ENCODE data around the gene BRMS1L. TPM values are rescaled to one million over a fixed set of nuclear protein-coding genes. Genes with fewer than 3 reads are reported as not detected.

The BRMS1L gene
- total and polyA plus RNA-seq, 2 of the 13 experiments (the other 11 are each of a cell fraction or from before 2014, with no cell fraction given) = 21.1 to 23.8 TPM

GRCh38 chr14:35806006-35806907 lies 19.9 kb upstream of the BRMS1L start (continued):
- TF ChIP-seq ZBTB39 (CRISPR knock-in tag; IDR thresholded peaks at IDR 0.05) = no peak
- 0 out of 2 replicates have a peak, but pooled peaks have one; percentile 47 for TF ChIP-seq SMAD3 (CRISPR knock-in tag; IDR thresholded peaks at IDR 0.05)
- 0 out of 2 replicates have a peak, but pooled peaks have one; percentile 21 for TF ChIP-seq ZNF280D (CRISPR knock-in tag; IDR thresholded peaks at IDR 0.05)
- no peak for TF ChIP-seq RARG (CRISPR knock-in tag; IDR thresholded peaks at IDR 0.05; ENCODE audit: low read depth)
- TF ChIP-seq FIP1L1 (IDR thresholded peaks at IDR 0.05; ENCODE audit: borderline replicate concordance, insufficient read depth, low read depth, low read length) = no peak
- TF ChIP-seq PBX2 (CRISPR knock-in tag; IDR thresholded peaks at IDR 0.05) = no peak
- TF ChIP-seq ZNF503 (CRISPR knock-in tag; IDR thresholded peaks at IDR 0.05) = peak; percentile 97
- TF ChIP-seq TCF12 (IDR thresholded peaks at IDR 0.05) = no peak
- TF ChIP-seq TCF12 (CRISPR knock-in tag; IDR thresholded peaks at IDR 0.05) = 0 out of 2 replicates have a peak, but pooled peaks have one; percentile 73
- no peak for TF ChIP-seq HOXD1 (CRISPR knock-in tag; IDR thresholded peaks at IDR 0.05)
- no peak for TF ChIP-seq ZNF260 (CRISPR knock-in tag; IDR thresholded peaks at IDR 0.05; ENCODE audit: borderline replicate concordance, low read depth)
- 0 out of 2 replicates have a peak, but pooled peaks have one; percentile 57 for TF ChIP-seq PATZ1 (CRISPR knock-in tag; IDR thresholded peaks at IDR 0.05)
- peak; percentile 85 for TF ChIP-seq TBX2 (CRISPR knock-in tag; IDR thresholded peaks at IDR 0.05; ENCODE audit: borderline replicate concordance)
- no peak for TF ChIP-seq SPEN (CRISPR knock-in tag; IDR thresholded peaks at IDR 0.05; ENCODE audit: low read depth)
- TF ChIP-seq HDAC6 (IDR thresholded peaks at IDR 0.05; ENCODE audit: low read depth, low read length) = 0 out of 2 replicates have a peak, but pooled peaks have one; percentile 72
- peak; percentile 93 for TF ChIP-seq PITX1 (CRISPR knock-in tag; IDR thresholded peaks at IDR 0.05)
- no peak; the same call in 1 of the 2 replicates for TF ChIP-seq ZNF670 (CRISPR knock-in tag; IDR thresholded peaks at IDR 0.05; ENCODE audit: borderline replicate concordance)

Measured in HepG2 (cell line).